HG02970 (cell line): ENCODE data around the gene MAP3K8.

Experiments
- ATAC-seq: cut with Tn5 transposase; IDR thresholded peaks from one replicate; pipeline ENCODE4 v1.9.1; 2021; ENCODE audit warnings: mild to moderate bottlenecking, moderate library complexity, moderate number of reproducible peaks; ENCODE audit not compliant: unreplicated experiment, low FRiP score

MAP3K8 gene

GRCh38 chr10:30488316-30488715 is 54.3 kb downstream of the MAP3K8 start:
- ATAC-seq, result no peak

- no peak for ATAC-seq
Observed at GRCh38 chr10:30489346-30489745, 55.4 kb downstream of the MAP3K8 start.

DNA sequence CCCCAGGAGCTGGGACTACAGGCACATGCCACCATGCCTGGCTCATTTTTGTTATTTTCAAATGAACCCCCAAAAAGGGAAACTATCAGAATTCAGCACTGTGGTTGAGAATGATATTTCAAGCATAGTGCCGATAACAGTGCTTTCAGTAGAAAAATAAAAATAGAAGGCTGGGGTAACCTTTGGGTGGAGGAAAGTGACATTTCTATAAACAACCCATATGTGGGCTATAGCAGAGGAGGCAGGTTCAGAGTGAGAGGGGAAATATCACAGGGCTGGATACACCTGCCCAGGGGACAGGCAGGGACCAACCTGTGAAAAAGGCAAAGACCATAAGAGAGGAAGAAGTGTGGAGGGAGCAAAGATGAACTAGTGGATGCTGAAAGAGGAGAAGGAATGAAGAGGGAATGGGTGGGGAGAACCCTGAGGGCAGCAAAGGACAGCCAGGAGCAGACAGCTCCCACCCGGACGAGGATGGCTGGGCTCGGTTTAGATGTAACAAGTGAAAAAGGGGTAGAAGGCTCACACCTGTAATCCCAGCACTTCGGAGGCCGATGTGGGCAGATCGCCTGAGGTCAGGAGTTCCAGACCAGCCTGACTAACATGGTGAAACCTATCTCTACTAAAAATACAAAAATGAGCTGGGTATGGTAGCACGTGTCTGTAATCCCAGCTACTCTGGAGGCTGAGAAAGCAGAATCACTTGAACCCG is 56.5 kb downstream of the MAP3K8 start:
- no peak for ATAC-seq

DNA sequence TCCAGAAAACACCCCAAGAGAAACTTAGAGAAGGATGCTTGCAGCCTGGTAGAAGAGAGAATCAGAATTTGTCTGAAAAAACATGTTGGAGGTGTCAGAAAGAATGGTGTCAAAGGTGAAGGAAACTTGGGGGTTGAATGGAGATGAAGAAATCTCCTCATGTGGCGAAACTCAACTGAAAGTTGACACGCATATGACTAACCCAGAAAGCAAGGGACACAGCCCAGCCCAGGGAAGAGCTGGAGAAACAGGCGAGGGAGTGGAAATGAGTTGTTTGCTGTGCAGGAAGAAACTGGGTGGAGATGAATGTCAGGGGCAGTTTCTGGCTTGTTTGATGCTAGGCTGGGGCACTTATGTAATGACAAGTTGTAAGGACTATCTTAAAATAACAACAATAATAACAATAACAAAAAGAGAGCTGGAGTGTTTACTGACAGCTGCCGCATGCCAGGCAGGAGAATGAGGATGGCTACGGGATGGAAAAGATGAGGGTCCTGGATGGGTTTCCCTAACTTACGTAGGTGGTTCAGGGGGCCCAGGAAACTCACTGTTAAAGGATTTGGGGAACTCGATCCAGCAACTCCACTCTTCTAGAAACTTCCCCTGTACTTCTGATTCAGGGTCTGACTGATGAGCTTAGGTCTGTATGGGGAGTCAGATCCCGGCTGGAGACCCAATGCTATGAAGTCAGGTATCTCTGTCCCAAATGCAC is 57.4 kb downstream of the MAP3K8 start:
- no peak for ATAC-seq

DNA sequence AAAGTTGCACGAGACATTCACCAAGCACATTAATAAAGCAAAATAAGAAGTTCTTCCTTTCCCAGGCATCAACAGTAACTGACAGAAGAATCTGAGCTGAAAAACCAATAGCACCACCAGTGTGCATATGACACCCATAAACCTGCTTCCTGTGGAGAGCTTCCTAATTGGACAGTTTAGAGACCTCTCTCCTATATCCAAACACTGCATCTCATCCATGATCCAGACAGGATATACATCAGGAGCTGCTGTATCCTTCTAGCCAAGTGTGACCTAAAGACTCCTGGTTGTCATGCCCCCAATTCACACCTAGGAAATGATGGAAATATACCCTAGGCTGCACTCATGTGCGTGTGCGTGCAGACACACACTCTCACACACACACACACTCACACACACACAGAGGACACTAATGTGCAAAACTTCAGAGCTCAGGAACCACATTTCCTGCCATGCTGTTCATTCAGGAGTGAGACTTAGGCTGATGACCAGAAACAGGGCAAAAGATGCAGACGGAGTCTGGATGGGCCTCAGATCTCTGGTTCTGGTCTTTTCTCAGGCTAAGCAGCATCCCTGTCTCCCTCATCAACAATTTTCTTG is 58.0 kb downstream of the MAP3K8 start:
- ATAC-seq, result no peak

DNA sequence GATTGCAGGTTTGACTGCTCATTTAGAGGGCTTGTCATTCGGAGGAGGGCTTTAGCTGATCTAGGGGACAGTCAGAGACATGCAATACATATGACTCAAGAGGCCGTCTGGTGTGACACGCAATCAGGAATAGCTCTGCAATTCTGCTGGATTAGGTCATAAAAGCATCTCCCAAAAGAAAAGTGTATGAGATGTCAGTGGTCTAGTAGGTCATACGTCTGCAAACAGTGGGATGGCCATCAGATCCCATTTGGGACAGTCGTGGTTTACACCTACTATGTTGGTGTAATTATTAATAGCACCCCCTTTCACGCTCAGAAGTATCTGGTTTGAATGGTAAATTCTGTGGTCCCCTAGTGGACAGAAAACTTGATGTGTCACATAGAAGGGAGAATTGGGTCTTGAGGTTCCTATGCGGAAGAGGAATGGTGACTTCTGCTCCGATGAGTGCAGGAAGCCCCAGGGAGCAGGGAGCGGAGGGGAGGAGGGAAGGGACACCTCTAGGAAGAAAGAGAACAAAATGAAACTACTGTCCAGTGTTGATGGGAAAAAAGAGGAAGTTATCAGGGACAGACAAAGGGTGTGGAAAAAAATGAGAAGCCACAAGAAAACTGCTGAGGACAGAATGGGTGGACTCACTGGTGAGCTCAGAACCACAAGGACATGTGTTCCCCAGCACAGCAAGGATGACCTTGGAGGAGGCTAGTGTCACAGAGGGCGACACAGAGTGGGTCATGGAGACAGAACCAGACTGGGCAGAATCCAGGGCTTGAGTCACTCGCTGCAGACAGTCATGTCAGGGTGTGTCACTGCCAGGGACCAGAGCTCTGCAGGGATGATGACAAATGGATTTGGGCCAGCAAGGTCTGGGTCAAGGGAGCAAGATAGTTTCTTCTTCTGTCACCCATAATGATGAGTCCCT is 59.9 kb downstream of the MAP3K8 start:
- ATAC-seq, result no peak

GRCh38 chr10:30494558-30494957 is 60.6 kb downstream of the MAP3K8 start:
- ATAC-seq, result no peak

DNA sequence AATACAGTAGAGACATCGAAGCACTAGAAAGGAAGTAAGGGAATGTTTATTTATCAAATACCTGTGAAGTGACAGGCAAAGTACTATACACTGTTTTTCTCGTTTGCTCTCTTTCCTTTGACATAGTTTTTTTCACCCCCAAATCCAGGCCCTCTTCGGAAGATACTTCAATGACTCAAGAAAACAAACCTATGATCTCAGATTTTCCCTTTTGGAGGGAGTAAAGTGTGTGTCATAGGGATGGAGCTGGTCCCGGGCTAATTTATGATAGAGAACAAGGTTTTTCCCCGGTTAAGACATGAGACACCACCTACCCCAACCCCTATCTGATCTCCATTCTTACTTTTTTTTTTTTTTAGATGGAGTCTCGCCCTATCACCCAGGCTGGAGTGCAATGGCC is 61.7 kb downstream of the MAP3K8 start:
- ATAC-seq, result no peak

GRCh38 chr10:30499816-30500215 is 65.8 kb downstream of the MAP3K8 start:
- ATAC-seq, result no peak

GRCh38 chr10:30500534-30500933 is 66.5 kb downstream of the MAP3K8 start:
- ATAC-seq, result no peak

GRCh38 chr10:30500963-30501504 is 67.0 kb downstream of the MAP3K8 start:
- ATAC-seq, result no peak

GRCh38 chr10:30502266-30503060 is 68.5 kb downstream of the MAP3K8 start:
- no peak for ATAC-seq

DNA sequence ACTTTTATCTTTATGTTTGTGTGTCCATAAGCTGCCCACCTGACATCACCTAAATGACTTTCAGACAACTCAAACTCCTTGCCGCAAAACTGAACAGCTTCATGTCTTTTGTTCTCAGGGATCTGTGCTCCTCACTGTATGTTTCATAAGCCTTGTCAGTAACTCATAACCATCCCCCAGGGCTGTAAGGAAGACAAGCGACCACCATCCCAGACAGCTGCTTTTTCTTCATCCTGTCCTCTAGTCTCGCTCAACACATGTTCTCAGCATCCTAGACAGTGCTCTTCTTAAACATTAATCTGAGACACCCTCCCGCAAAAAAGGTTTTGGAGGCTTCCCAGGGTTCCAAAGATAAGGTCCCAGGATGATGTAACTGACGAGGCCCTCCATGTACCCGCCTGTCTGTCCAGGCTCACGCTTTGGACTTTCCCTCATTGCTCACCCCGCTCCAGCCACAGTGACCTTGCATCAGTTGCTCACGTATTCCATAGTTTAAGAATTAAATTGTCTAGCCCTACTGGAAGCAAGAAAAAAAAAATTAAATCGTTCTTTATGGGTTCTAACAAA is 69.8 kb downstream of the MAP3K8 start:
- no peak for ATAC-seq

DNA sequence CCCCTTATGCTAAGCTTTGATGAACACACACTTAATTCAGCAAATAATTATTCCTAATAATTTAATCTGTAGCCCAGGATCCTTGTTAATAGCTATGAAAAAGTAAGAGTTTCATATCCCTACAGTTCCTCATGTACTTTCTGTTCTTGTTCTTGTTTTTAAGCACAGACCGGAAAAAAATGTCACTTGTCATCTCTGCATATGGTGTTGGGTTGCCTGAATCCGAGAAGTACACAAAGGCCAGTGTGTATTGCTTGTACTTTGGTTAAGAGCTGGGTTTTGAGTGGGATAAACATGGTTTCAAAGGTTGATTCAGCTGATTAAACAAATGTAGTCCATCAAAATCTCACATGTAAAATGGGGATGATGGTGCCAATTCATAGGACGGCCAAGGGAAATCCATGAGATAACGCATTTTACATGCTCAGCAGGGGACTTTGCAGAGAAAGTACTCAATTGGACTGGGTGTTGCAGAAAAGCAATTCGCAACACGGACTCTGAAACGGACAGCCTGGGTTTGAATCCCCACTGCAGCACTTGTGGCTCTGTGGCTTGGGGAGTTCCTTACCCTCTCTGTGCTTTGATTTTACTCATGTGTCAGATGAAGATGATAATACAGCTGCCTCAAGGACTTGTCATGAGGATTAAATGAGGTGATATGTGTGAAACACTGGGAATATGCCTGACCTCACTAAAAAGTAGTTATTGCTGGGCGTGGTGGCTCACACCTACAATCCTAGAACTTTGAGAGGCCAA is 71.7 kb downstream of the MAP3K8 start:
- ATAC-seq, result no peak

GRCh38 chr10:30509508-30509907 is 75.5 kb downstream of the MAP3K8 start:
- no peak for ATAC-seq

DNA sequence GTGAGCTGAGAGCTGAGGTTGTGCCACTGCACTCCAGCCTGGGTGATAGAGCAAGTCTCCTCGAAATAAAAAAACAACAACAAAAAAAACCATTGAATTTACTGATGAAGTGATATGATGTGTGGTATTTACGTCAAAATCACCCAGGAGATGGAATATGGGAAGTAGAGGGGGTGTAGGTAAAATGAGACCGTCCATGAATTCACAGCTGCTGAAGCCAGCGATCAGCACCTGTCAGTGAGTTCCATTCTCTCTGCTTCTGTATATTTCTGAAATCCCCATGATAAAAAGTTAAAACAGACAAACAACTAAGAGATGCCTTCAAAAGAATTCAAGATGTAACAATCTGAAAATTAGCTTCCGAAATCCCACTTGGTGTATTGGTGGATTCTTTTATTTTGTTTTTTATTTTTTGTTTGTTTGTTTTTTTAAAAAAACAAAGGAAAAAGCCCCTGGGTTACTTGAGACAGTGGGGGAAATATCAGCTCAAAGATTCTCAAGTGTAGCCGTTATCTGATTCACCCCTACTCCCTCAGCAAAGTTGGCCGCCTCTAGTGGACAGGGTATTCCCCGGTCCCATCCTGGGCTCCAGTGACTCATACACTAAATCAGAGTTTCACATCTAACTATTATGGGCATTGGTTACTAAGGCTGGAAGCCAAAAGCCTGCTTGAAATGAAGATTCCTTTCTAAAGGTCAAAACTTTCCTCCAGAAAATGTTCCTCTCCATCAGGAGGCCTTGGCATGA is 76.4 kb downstream of the MAP3K8 start:
- ATAC-seq, result peak; percentile 79

DNA sequence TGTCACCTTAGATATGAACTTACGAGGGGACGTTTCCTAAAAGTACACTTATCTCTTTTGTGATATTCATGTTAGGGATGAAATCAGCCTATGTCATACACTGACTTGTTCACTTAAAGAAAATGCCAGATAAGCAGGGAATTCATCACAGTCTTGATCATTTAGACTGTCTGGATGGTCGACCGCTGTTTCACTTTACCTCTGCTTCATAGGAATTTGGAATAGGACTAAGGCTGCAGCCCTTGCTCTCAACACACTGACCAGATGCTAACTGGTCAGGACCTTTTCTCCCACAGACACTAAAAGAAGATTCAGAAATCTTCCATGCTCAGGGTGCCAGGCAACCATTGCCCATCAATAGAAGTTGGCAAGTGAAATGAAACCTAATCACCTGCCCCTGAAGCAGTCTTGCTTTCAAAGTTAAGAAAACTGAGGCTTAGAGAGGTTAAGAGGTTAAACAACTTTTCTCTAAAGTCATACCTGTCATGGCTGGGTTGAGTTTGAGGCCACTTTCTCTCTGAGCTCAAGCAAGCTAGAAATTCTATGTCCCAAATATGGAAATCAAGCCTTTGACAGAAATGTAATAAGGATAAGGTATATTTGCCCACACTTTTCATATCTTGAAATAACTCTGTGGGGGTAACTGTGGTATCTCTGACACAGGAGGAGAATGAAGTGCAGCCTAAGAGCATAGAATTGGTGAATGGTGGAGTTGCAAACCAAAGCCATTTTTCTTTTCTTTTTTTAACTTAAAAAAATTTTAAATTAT is 77.1 kb downstream of the MAP3K8 start:
- peak; percentile 41 for ATAC-seq
